GM19035 (cell line): ENCODE results near the gene ONECUT3.
"Not testable (repeated sequence)": the region's sequence is repeated elsewhere in the genome, so short reads cannot be mapped to it uniquely, and the experiment has no call there.

Experiments
- ATAC-seq: cut with Tn5 transposase; IDR thresholded peaks from one replicate; pipeline ENCODE4 v1.9.1; 2021; ENCODE audit not compliant: unreplicated experiment

ONECUT3 gene

GRCh38 chr19:1752757-1753728 is at the start of gene ONECUT3:
ONECUT3 (plus strand) TSS chr19:1753506; CDS start chr19:1753663, 157 bp downstream.
- ATAC-seq, result no peak

DNA sequence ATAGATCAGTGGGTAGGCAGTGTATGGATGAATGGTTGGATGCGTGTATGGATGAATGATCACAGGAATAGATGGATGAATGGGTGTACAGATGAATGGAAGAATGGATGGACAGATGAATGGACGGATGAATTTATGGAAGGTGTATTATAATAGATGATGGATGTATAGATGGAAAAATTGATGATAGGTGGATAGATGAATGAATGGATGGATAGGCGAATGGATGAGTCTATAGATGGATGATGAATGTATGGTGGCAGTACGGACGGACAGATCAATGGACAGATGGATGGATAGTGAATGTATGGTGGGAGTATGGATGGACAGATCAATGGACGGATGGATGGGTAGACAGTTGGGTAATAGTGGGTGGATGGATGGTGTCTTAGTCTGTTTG is 49.0 kb upstream of the ONECUT3 start:
- no peak for ATAC-seq

DNA sequence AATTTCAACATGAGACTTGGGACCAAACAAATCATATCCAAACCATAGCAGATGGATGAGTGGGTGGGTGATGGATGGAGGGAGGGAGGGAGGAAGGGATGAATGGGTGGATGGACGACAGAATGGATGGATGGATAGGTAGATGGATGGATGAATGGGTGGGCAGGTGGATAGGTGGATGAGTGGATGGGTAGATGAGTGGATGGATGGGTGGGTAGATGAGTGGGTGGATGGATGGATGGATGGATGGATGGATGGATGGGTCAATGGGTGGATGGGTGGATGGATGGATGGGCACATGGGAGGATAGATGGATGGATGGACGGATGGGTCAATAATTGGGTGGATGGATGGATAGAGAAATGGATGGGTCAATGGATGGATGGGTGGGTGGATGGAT is 47.9 kb upstream of the ONECUT3 start:
- no peak for ATAC-seq

- not testable (repeated sequence) for ATAC-seq
These were observed 46.7 kb upstream of the ONECUT3 start for GRCh38 chr19:1706646-1707045.

DNA sequence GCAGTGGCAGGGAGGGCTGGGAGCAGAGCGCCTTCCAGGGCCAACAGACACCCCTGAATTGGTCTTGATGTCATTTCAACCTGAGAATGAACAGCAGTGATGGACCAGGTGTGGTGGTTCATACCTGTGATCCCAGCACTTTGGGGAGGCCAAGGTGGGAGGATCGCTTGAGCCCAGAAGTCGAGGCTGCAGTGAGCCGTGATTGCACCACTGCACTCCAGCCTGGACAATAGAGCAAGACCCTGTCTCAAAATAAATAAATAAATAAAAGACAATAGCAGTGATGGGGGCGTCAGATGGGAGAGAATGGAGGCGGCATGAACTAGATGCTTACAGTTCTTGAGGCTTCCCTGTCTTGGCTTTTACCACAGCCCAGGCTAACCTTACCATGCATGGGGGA is 46.1 kb upstream of the ONECUT3 start:
- no peak for ATAC-seq

GRCh38 chr19:1713170-1713569 is 40.1 kb upstream of the ONECUT3 start:
- no peak for ATAC-seq

DNA sequence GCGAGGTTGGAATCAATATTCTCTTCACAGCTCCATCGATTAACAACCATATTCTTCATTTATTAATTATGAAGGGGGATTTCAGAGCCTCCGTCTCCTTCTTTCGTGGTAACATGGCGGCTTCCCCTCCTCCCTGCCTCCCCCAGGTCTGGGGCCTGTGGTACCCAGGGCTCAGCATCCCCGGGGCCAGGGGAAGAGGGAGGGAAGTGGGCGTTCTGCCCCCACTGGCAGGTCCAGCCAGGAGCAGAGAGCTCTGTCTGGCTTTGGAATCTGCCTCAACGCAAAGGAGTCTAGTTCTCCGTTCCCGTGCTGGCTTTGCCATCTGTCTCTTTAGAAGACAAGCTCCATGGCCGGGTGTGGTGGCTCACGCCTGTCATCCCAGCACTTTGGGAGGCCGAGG is 37.8 kb upstream of the ONECUT3 start:
- ATAC-seq, result no peak

GRCh38 chr19:1717200-1717969 is 35.9 kb upstream of the ONECUT3 start:
- ATAC-seq, result no peak

DNA sequence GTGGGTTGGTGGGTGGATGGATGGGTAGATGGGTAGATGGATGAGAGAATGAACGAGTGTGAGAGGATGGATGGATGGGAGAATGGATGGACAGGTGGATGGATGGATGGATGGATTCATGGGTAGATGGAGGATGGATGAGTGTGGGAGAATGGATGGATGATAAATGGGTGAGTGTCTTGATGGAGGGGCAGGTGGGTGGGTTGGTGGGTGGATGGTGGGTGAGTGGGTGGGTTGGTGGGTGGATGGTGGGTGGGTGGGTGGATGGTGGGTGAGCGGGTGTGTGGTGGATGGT is 35.4 kb upstream of the ONECUT3 start:
- no peak for ATAC-seq

- no peak for ATAC-seq
These were observed 34.6 kb upstream of the ONECUT3 start for GRCh38 chr19:1718420-1719291.

DNA sequence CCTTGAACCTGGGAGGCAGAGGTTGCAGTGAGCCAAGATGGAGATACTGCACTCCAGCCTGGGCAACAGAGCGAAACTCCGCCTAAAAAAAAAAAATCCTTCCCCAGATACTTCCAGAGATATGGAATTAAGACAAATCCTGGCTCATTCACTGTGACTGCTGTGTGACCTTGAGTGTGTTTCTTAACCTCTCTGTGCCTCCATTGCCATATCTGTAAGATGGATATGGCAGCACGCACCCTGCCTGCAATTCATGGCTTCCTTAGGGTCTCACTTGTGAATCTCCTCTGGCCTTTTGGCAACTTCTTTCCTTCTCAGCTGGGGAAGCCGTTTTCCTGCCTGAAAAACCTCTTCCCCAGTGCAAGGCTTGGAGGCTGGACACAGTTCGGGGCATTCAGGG is 33.8 kb upstream of the ONECUT3 start:
- no peak for ATAC-seq

- ATAC-seq, result no peak
These were observed 33.1 kb upstream of the ONECUT3 start for GRCh38 chr19:1720237-1720636.

DNA sequence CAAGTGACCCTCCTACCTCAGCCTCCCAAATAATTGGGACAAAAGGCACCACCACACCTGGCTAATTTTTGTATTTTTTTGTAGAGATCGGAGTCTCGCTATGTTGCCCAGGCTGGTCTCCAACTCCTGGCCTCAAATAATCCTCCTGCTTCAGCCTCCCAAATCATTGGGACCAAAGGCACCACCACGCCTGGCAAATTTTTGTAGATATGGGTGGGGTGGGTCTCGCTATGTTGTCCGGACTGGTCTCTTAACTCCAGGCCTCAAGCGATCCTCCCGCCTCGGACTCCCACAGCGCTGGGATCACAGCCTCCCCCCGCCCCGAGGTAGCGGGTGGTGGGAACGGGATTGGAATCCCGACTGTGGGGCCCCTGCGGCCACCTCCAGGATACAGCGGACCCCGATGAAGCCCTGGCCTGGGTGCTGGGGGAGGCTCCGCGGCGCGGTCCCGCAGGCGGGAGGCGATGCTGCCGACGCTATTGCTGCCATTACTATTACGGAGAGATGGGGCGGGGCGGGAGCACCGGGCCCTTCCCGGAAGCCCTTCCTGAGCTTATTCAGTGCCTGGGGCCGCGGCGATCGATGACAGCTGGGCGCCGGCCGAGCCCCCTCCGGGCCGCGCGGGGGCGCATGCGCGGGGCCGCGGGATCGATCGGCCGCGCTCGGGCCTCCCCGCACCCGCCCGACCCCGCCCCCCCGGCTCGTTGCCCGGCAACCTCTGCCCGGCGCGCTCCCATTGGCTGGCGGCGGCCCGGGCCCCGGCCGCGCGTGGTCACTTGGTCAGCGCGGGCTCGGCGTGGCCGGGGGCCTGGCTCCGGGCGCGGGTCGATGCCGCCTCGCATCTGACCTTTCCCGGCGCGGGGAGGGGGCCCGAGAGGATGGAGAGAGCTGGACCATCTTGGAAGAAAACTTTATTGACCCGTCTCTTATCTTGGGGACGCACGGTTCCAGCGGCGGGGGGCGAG is 27.9 kb upstream of the ONECUT3 start:
- ATAC-seq, result no peak

GRCh38 chr19:1728816-1729567 is 24.3 kb upstream of the ONECUT3 start:
- ATAC-seq, result no peak

GRCh38 chr19:1729568-1729925 is 23.8 kb upstream of the ONECUT3 start:
- ATAC-seq, result no peak

DNA sequence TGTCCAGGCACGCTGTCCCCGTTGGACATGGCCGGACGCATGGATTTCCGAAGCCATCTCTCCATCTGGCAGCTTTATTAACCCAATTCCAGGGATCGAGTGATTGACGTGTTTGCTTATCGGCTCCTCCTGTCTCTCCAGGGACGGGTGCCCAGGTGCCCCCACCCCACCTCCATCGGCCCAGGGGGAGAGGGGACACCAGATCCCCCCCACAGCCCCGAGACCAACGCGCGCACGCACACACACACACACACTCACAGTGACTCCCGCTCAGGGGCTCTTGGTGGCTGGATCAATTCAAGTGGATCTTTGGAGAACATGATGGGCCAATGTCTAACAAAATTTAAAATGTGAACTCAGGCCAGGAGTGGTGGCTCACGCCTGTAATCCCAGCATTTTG is 23.1 kb upstream of the ONECUT3 start:
- ATAC-seq, result no peak

DNA sequence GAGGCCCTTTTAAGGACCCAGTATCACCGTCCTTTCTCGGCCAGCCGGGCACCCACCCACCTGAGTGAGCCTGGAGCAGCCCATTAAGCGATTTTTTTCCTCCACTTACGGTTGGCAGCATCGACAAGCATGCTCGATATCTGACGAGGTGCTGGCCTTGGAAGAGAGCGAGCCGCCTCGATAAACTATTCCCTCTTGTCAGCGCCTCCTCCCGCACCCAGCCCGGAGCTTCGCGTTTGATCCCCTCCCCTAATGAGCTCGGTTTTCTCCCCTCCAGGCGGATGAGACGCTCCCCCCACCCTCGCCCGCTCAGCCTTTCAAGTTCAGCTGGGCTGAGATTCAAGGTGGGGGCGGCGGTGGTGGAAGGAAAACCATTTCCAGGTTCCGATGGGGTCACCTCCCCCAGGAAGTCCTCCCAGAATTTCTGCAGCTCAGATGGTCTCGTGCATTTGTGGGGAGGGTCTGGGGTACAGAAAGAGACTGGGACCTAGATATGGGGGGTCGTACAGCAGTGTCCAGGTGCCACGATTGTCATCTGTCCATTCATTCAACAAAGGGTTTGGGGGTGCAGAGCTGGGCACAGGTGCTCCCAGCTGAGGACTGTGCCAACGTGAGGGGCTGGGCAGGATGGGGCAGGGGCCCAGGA is 18.9 kb upstream of the ONECUT3 start:
- ATAC-seq, result no peak

DNA sequence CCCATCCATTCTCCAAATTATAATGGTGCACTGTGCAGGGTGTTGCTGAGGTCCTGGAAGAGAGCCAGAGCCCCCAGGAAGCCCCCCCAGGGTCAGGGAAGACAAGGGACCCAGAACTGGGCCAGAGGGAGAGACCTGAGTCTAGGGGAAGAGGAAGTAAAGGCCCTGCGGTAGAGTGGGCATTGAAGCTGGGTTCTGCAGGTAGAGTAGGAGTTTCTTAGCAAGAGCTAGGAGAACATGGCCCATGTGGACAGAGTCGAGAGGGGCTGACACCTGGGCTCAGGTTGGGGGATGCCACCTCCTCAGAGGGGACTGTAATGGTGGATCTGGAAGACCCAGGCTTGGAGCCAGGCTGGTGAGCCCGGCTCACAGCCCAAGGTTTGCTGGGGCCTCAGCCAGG is 17.0 kb upstream of the ONECUT3 start:
- no peak for ATAC-seq

- no peak for ATAC-seq
These were observed 16.4 kb upstream of the ONECUT3 start for GRCh38 chr19:1736927-1737326.
